IMR-90 (cell line): Measurements from ENCODE around the gene TRIML2. TPM values are rescaled to one million over a fixed set of nuclear protein-coding genes. Genes with fewer than 3 reads are reported as not detected.
"Not testable (repeated sequence)": the region's sequence is repeated elsewhere in the genome, so short reads cannot be mapped to it uniquely, and the experiment has no call there.

Experiments
- ATAC-seq: fragments of 200-7000 bp; cut with Tn5 transposase; 2 replicates; pipeline ENCODE4 v1.9.1; 2020; ENCODE audit warnings: low read depth, mild to moderate bottlenecking, moderate library complexity
- BruUV-seq: library from RNA; stranded (reverse); fragments of 400-500 nt; replicated peaks from 2 replicates; lab custom pipeline; 2021; lab: Mats Ljungman, UMichigan
- CTCF ChIA-PET: fragments of 300-600 bp; formaldehyde crosslinking; extraction: SDS; loops from one replicate; lab custom pipeline; 2021; ENCODE audit warnings: antibody characterized with exemption; lab: Yijun Ruan, JAX
- POLR2A ChIA-PET: fragments of 300-600 bp; sonication (Branson Sonifier 250); formaldehyde crosslinking; loops from one replicate; lab custom pipeline; 2022; ENCODE audit warnings: antibody characterized with exemption; ENCODE audit not compliant: unreplicated experiment; lab: Charles Lee
- DNase-seq: peaks from one replicate; pipeline ENCODE4 v3.0.0; 2013
- H2AFZ ChIP-seq: replicated peaks from 2 replicates; pipeline ENCODE3; 2013; ENCODE audit warnings: low read length, mild to moderate bottlenecking; ENCODE audit not compliant: poor library complexity
- H2AK5ac ChIP-seq: 2 replicates; pipeline ENCODE4 v1.6.1; 2013; ENCODE audit warnings: low read depth, low read length, inconsistent platforms
- H2AK9ac ChIP-seq: replicated peaks from 2 replicates; pipeline ENCODE3; 2013; ENCODE audit warnings: mild to moderate bottlenecking, low read depth, low read length, moderate library complexity; ENCODE audit not compliant: poor library complexity
- H2BK120ac ChIP-seq: 2 replicates; pipeline ENCODE4 v1.6.1; 2013; ENCODE audit warnings: low read depth, low read length, inconsistent platforms
- H2BK15ac ChIP-seq: 3 replicates; pipeline ENCODE4 v1.6.1; 2013; ENCODE audit warnings: low read depth, low read length, inconsistent platforms
- H2BK20ac ChIP-seq: 2 replicates; pipeline ENCODE4 v1.6.1; 2013; ENCODE audit warnings: low read depth, mild to moderate bottlenecking, inconsistent platforms, low read length, moderate library complexity
- H2BK5ac ChIP-seq: 2 replicates; pipeline ENCODE4 v1.6.1; 2013; ENCODE audit warnings: mild to moderate bottlenecking, low read depth, low read length, inconsistent platforms; ENCODE audit not compliant: poor library complexity, severe bottlenecking
- H3K14ac ChIP-seq: replicated peaks from 2 replicates; pipeline ENCODE4 v1.6.1; 2013; ENCODE audit warnings: low read depth, low read length, inconsistent platforms
- H3K18ac ChIP-seq: 2 replicates; pipeline ENCODE4 v1.6.1; 2013; ENCODE audit warnings: low read depth, low read length, control low read depth
- H3K23ac ChIP-seq: 2 replicates; pipeline ENCODE4 v1.6.1; 2013; ENCODE audit warnings: low read depth, low read length, inconsistent platforms
- H3K27ac ChIP-seq: 2 replicates; pipeline ENCODE4 v1.5.1; 2013; ENCODE audit warnings: mild to moderate bottlenecking, control low read depth, low read length; ENCODE audit not compliant: insufficient read depth
- H3K27me3 ChIP-seq: 2 replicates; pipeline ENCODE4 v1.6.1; 2013; ENCODE audit warnings: low read length; ENCODE audit not compliant: control insufficient read depth, insufficient read depth
- H3K36me3 ChIP-seq: 2 replicates; pipeline ENCODE4 v1.6.1; 2013; ENCODE audit warnings: low read length, mixed read lengths; ENCODE audit not compliant: control insufficient read depth, insufficient read depth
- H3K4ac ChIP-seq: 2 replicates; pipeline ENCODE4 v1.6.1; 2013; ENCODE audit warnings: low read depth, low read length, inconsistent platforms
- H3K4me1 ChIP-seq: 2 replicates; pipeline ENCODE4 v1.6.1; 2013; ENCODE audit warnings: low read length, mixed read lengths; ENCODE audit not compliant: control insufficient read depth, insufficient read depth
- H3K4me2 ChIP-seq: 2 replicates; pipeline ENCODE4 v1.6.1; 2013; ENCODE audit warnings: low read depth, mild to moderate bottlenecking, control low read depth, low read length, moderate library complexity
- H3K4me3 ChIP-seq: 2 replicates; pipeline ENCODE4 v1.5.1; 2013; ENCODE audit warnings: low read depth, mild to moderate bottlenecking, control low read depth, low read length, moderate library complexity; ENCODE audit not compliant: insufficient read depth
- H3K56ac ChIP-seq: 2 replicates; pipeline ENCODE4 v1.6.1; 2013; ENCODE audit warnings: low read length, inconsistent platforms; ENCODE audit not compliant: insufficient read depth; ENCODE audit errors: extremely low read depth
- H3K79me1 ChIP-seq, 2 experiments: 2 replicates each; pipeline ENCODE4 v1.6.1; 2013; ENCODE audit warnings: low read length in 2 of 2, inconsistent platforms in 1 of 2, low read depth in 1 of 2
- H3K9ac ChIP-seq: 2 replicates; pipeline ENCODE4 v1.6.1; 2013; ENCODE audit warnings: low read depth, low read length, control low read depth
- H3K9me1 ChIP-seq: 2 replicates; pipeline ENCODE4 v1.6.1; 2013; ENCODE audit warnings: low read length, inconsistent platforms; ENCODE audit not compliant: insufficient read depth
- H3K9me3 ChIP-seq: 2 replicates; pipeline ENCODE4 v1.6.1; 2013; ENCODE audit warnings: low read length; ENCODE audit not compliant: control insufficient read depth, insufficient read depth
- H4K20me1 ChIP-seq: 2 replicates; pipeline ENCODE4 v1.6.1; 2013; ENCODE audit warnings: low read length, inconsistent platforms; ENCODE audit not compliant: insufficient read depth
- H4K5ac ChIP-seq: 2 replicates; pipeline ENCODE4 v1.6.1; 2013; ENCODE audit warnings: mild to moderate bottlenecking, low read depth, low read length, control low read depth
- H4K8ac ChIP-seq, 2 experiments: 2 replicates each; pipeline ENCODE4 v1.6.1; 2013; ENCODE audit warnings: low read depth in 2 of 2, low read length in 2 of 2, control low read depth in 1 of 2, inconsistent platforms in 1 of 2
- H4K91ac ChIP-seq: 2 replicates; pipeline ENCODE4 v1.6.1; 2013; ENCODE audit warnings: low read depth, low read length, inconsistent platforms; ENCODE audit not compliant: insufficient read depth
- WGBS, 2 experiments: methylation state at CpG; one replicate each; pipeline versions ENCODE4 v1.1.5 to v1.1.7; 2013; ENCODE audit warnings: missing lambda C conversion rate in 2 of 2; ENCODE audit not compliant: insufficient read length in 1 of 2; ENCODE audit errors: extremely low coverage in 2 of 2; 5-methylcytosine and 5-hydroxymethylcytosine counted together
- dilution Hi-C: fragments of 300-500 bp; cut with HindIII; formaldehyde crosslinking; loops from one replicate; pipeline ENCODE4 v1.14.3; 2018; ENCODE audit warnings: low sequenced_read_pairs; ENCODE audit not compliant: unreplicated experiment
- in situ Hi-C: fragments of 300-500 bp; cut with MboI; formaldehyde crosslinking; loops from 3 replicates; pipeline ENCODE4 v1.14.3; 2019; ENCODE audit warnings: low sequenced_read_pairs, inconsistent platforms, mixed read lengths
- intact Hi-C: fragments of 100-400 bp; cut with micrococcal nuclease; formaldehyde crosslinking; loops from 2 replicates; pipeline ENCODE4 v1.10.0; 2022
- polyA plus RNA-seq, 3 experiments: library from polyadenylated mRNA; depleted of rRNA; stranded (reverse); fragments of >200 nt; gene quantifications; 2 replicates each; pipeline ENCODE4 v1.2.3, GENCODE V29; 2012; ENCODE audit warnings: low replicate concordance in 1 of 3
- total RNA-seq: library from RNA; depleted of rRNA; stranded (reverse); fragments of >200 nt; gene quantifications from 2 replicates; pipeline ENCODE4 v1.2.3, GENCODE V29; 2012

TRIML2 gene
- total and polyA plus RNA-seq, 2 of the 4 experiments (the other 2 are of a cell fraction), result 0.18 to 0.21 TPM

GRCh38 chr4:188045461-188045860 is 63.9 kb downstream of the TRIML2 start:
- intact Hi-C loops, H4K20me1 ChIP-seq, ATAC-seq, H3K9me1 ChIP-seq, H2AK5ac ChIP-seq, H3K9ac ChIP-seq, H3K56ac ChIP-seq, H3K14ac ChIP-seq, H4K91ac ChIP-seq, H3K18ac ChIP-seq, H2AFZ ChIP-seq, H4K8ac ChIP-seq, H2BK20ac ChIP-seq, H3K27me3 ChIP-seq, BruUV-seq, H3K9me3 ChIP-seq, H3K4me3 ChIP-seq, H2BK120ac ChIP-seq, H3K79me1 ChIP-seq, POLR2A ChIA-PET, DNase-seq, H3K23ac ChIP-seq, H2BK5ac ChIP-seq, H3K27ac ChIP-seq, H2BK15ac ChIP-seq, H3K4ac ChIP-seq, dilution Hi-C loops, in situ Hi-C loops, H4K5ac ChIP-seq, H3K36me3 ChIP-seq, H3K4me2 ChIP-seq, H3K4me1 ChIP-seq, H2AK9ac ChIP-seq: not testable (repeated sequence)
- CTCF ChIA-PET, result interaction anchor here (0.6 kb wide), 1 partner anchor 74 kb away, joined by 3 read pairs; no protein-coding TSS in a partner anchor
- 89% methylated on average over 3 of the region's 10 CpGs; no CpG with 5 or more reads in 1 of the 2 experiments for WGBS, 2 experiments
